H9 (cell line): ENCODE data around the gene KANSL1L. TPM values are rescaled to one million over a fixed set of nuclear protein-coding genes. Genes with fewer than 3 reads are reported as not detected.

Experiments
- DNase-seq: peaks from one replicate; pipeline ENCODE4 v3.0.0-alpha.2; 2017
- H2AFZ ChIP-seq: one replicate; pipeline ENCODE4 v1.6.1; 2013; ENCODE audit warnings: mild to moderate bottlenecking, low read length, control low read depth, moderate library complexity
- H2AK5ac ChIP-seq: 2 replicates; pipeline ENCODE4 v1.6.1; 2013; ENCODE audit warnings: low read length, control low read depth, mixed read lengths; ENCODE audit not compliant: insufficient read length
- H2BK120ac ChIP-seq: one replicate; pipeline ENCODE4 v1.6.1; 2013; ENCODE audit warnings: low read depth, mild to moderate bottlenecking, low read length, control low read depth, inconsistent platforms; ENCODE audit not compliant: poor library complexity, severe bottlenecking
- H2BK12ac ChIP-seq: 2 replicates; pipeline ENCODE4 v1.6.1; 2013; ENCODE audit warnings: low read length, control low read depth, mixed read lengths, low read depth; ENCODE audit not compliant: insufficient read length
- H2BK15ac ChIP-seq: 2 replicates; pipeline ENCODE4 v1.6.1; 2013; ENCODE audit warnings: low read depth, low read length, control low read depth
- H2BK20ac ChIP-seq: one replicate; pipeline ENCODE4 v1.6.1; 2013; ENCODE audit warnings: low read depth, mild to moderate bottlenecking, low read length, control low read depth, inconsistent platforms; ENCODE audit not compliant: poor library complexity, severe bottlenecking
- H2BK5ac ChIP-seq: 2 replicates; pipeline ENCODE4 v1.6.1; 2013; ENCODE audit warnings: low read length, control low read depth, mixed read lengths; ENCODE audit not compliant: insufficient read length
- H3K14ac ChIP-seq: 2 replicates; pipeline ENCODE4 v1.6.1; 2013; ENCODE audit warnings: low read length, control low read depth; ENCODE audit not compliant: insufficient read depth
- H3K18ac ChIP-seq: 2 replicates; pipeline ENCODE4 v1.6.1; 2013; ENCODE audit warnings: low read depth, mild to moderate bottlenecking, mixed read lengths, low read length, control low read depth; ENCODE audit not compliant: insufficient read length
- H3K23ac ChIP-seq: 2 replicates; pipeline ENCODE4 v1.6.1; 2013; ENCODE audit warnings: low read length, control low read depth, mixed read lengths, low read depth; ENCODE audit not compliant: insufficient read length
- H3K23me2 ChIP-seq: 2 replicates; pipeline ENCODE4 v1.6.1; 2013; ENCODE audit warnings: low read depth, mild to moderate bottlenecking, mixed read lengths, low read length, control low read depth; ENCODE audit not compliant: insufficient read length, poor library complexity, severe bottlenecking
- H3K27ac ChIP-seq: 2 replicates; pipeline ENCODE4 v1.5.1; 2013; ENCODE audit warnings: low read length, control low read depth, mixed read lengths, low read depth; ENCODE audit not compliant: insufficient read length
- H3K27me3 ChIP-seq: 2 replicates; pipeline ENCODE4 v1.6.1; 2013; ENCODE audit warnings: low read length, control low read depth, inconsistent platforms; ENCODE audit not compliant: insufficient read depth
- H3K4ac ChIP-seq: 2 replicates; pipeline ENCODE4 v1.6.1; 2013; ENCODE audit warnings: low read depth, mild to moderate bottlenecking, control low read depth, inconsistent platforms, low read length, moderate library complexity
- H3K4me1 ChIP-seq: 2 replicates; pipeline ENCODE4 v1.6.1; 2013; ENCODE audit warnings: low read length, control low read depth, inconsistent platforms; ENCODE audit not compliant: insufficient read depth
- H3K4me2 ChIP-seq: 2 replicates; pipeline ENCODE4 v1.6.1; 2013; ENCODE audit warnings: low read length, control low read depth, mixed read lengths; ENCODE audit not compliant: insufficient read length, insufficient read depth
- H3K56ac ChIP-seq: 2 replicates; pipeline ENCODE4 v1.6.1; 2013; ENCODE audit warnings: low read depth, mild to moderate bottlenecking, mixed read lengths, low read length, control low read depth; ENCODE audit not compliant: insufficient read length
- H3K79me1 ChIP-seq: 2 replicates; pipeline ENCODE4 v1.6.1; 2013; ENCODE audit warnings: low read depth, mild to moderate bottlenecking, moderate library complexity, low read length, control low read depth, inconsistent platforms; ENCODE audit not compliant: insufficient read depth, poor library complexity, severe bottlenecking
- H3K79me2 ChIP-seq: 2 replicates; pipeline ENCODE4 v1.6.1; 2013; ENCODE audit warnings: low read length, control low read depth, inconsistent platforms; ENCODE audit not compliant: insufficient read depth
- H3K9ac ChIP-seq: 2 replicates; pipeline ENCODE4 v1.6.1; 2013; ENCODE audit warnings: low read length, control low read depth, mixed read lengths; ENCODE audit not compliant: insufficient read length; ENCODE audit errors: extremely low read depth
- H3K9me3 ChIP-seq: one replicate; pipeline ENCODE4 v1.6.1; 2013; ENCODE audit warnings: low read depth, low read length, inconsistent platforms; ENCODE audit not compliant: control insufficient read depth
- H3T11ph ChIP-seq: one replicate; pipeline ENCODE4 v1.6.1; 2013; ENCODE audit warnings: mild to moderate bottlenecking, low read length, control low read depth, inconsistent platforms
- H4K20me1 ChIP-seq: one replicate; pipeline ENCODE4 v1.6.1; 2013; ENCODE audit not compliant: control insufficient read depth, insufficient read length, insufficient read depth
- H4K5ac ChIP-seq: 2 replicates; pipeline ENCODE4 v1.6.1; 2013; ENCODE audit warnings: low read depth, mild to moderate bottlenecking, mixed read lengths, low read length, control low read depth; ENCODE audit not compliant: insufficient read length
- H4K8ac ChIP-seq: replicated peaks from 2 replicates; pipeline ENCODE4 v1.6.1; 2013; ENCODE audit warnings: low read length, control low read depth, mixed read lengths, low read depth; ENCODE audit not compliant: insufficient read length
- H4K91ac ChIP-seq: 2 replicates; pipeline ENCODE4 v1.6.1; 2013; ENCODE audit warnings: low read depth, mild to moderate bottlenecking, moderate library complexity, mixed read lengths, low read length, control low read depth; ENCODE audit not compliant: insufficient read length
- H3K27ac Mint-ChIP-seq, 3 experiments: 2 replicates in 2 of 3; 3 replicates in 1 of 3; pipeline ENCODE4 v1.8.0; 2020 to 2021; ENCODE audit warnings: mixed read lengths in 3 of 3, mild to moderate bottlenecking in 1 of 3, moderate library complexity in 1 of 3
- H3K27me3 Mint-ChIP-seq: 2 replicates; pipeline ENCODE4 v1.8.0; 2021; ENCODE audit warnings: low read depth, mild to moderate bottlenecking, moderate library complexity, mixed read lengths
- H3K36me3 Mint-ChIP-seq, 3 experiments: 2 replicates in 2 of 3; 3 replicates in 1 of 3; pipeline ENCODE4 v1.8.0; 2020 to 2021; ENCODE audit warnings: low read depth in 3 of 3, mixed read lengths in 3 of 3; ENCODE audit not compliant: insufficient read depth in 1 of 3
- H3K4me1 Mint-ChIP-seq, 2 experiments: 2 replicates each; pipeline ENCODE4 v1.8.0; 2020; ENCODE audit warnings: mixed read lengths in 2 of 2
- H3K4me3 Mint-ChIP-seq, 2 experiments: 2 replicates in 1 of 2; 3 replicates in 1 of 2; pipeline ENCODE4 v1.8.0; 2020 to 2021; ENCODE audit warnings: mild to moderate bottlenecking in 2 of 2, mixed read lengths in 2 of 2, moderate library complexity in 1 of 2
- H3K9me3 Mint-ChIP-seq, 2 experiments: 2 replicates in 1 of 2; 3 replicates in 1 of 2; pipeline ENCODE4 v1.8.0; 2020; ENCODE audit warnings: mild to moderate bottlenecking in 2 of 2, mixed read lengths in 2 of 2, moderate library complexity in 1 of 2
- CTCF ChIP-seq: fragments of 200-600 bp; sonication (generic); conservative IDR thresholded peaks from 3 replicates; pipeline ENCODE4 v1.8.0; 2021; ENCODE audit warnings: antibody characterized with exemption, mild to moderate bottlenecking
- WGBS: extraction: QIAGEN DNeasy Blood & Tissue Kit; methylation state at CpG from one replicate; pipeline ENCODE4 v1.1.7; 2013; ENCODE audit warnings: missing lambda C conversion rate, low lambda C conversion rate, mixed read lengths; ENCODE audit not compliant: insufficient read length; ENCODE audit errors: extremely low coverage; 5-methylcytosine and 5-hydroxymethylcytosine counted together
- total RNA-seq: library from RNA; stranded (reverse); gene quantifications from 2 replicates; pipeline ENCODE4 v1.2.1, GENCODE V29; 2021

Gene KANSL1L
- total RNA-seq, 1 experiment from 2014 or later, result 8.2 TPM

- no peak overlapping the region for H2AK5ac ChIP-seq
- no peaks in the 10 kb centered on the region for H3K4me1 Mint-ChIP-seq
- no peaks in the 10 kb centered on the region for H3K79me1 ChIP-seq
- H3K23ac ChIP-seq, result no peak overlapping the region
- peaks cover 8% of the 10 kb centered on the region for H3K27me3 Mint-ChIP-seq
- H4K5ac ChIP-seq, result no peak overlapping the region
- no peaks in the 10 kb centered on the region for H3K4me1 ChIP-seq
- H2BK120ac ChIP-seq, result no peak overlapping the region
- DNase-seq, result no peak
- H3K4ac ChIP-seq, result no peak overlapping the region
- H3K27ac ChIP-seq, result no peak overlapping the region
- no peaks in the 10 kb centered on the region for H3K36me3 Mint-ChIP-seq
- no peak overlapping the region for H3K9ac ChIP-seq
- no peak overlapping the region for H3K14ac ChIP-seq
- H3K79me2 ChIP-seq, result no peaks in the 10 kb centered on the region
- no peak for TF ChIP-seq CTCF
- no peak overlapping the region for H2AFZ ChIP-seq
- H3K27me3 ChIP-seq, result no peaks in the 10 kb centered on the region
- H2BK20ac ChIP-seq, result no peak overlapping the region
- H4K20me1 ChIP-seq, result no peaks in the 10 kb centered on the region
- no peak overlapping the region for H3K56ac ChIP-seq
- no peak overlapping the region for H3K27ac Mint-ChIP-seq
- H3K23me2 ChIP-seq, result no peaks in the 10 kb centered on the region
- H3K9me3 ChIP-seq, result no peaks in the 10 kb centered on the region
- H3K4me3 Mint-ChIP-seq, result no peak overlapping the region
- H2BK5ac ChIP-seq, result no peak overlapping the region
- no peak overlapping the region for H2BK12ac ChIP-seq
- no CpG with 5 or more reads among the region's 9 CpGs for WGBS
- no peak overlapping the region for H3T11ph ChIP-seq
- H4K8ac ChIP-seq, result no peak overlapping the region
- no peak overlapping the region for H4K91ac ChIP-seq
- H3K18ac ChIP-seq, result no peak overlapping the region
- no peak overlapping the region for H2BK15ac ChIP-seq
- H3K9me3 Mint-ChIP-seq, result no peaks in the 10 kb centered on the region
- H3K4me2 ChIP-seq, result no peak overlapping the region
Observed at GRCh38 chr2:209976698-209977385, 194.4 kb downstream of the KANSL1L start.
